GM18873 (cell line): ENCODE data around the gene RGS11.
"Not testable (repeated sequence)": the region's sequence is repeated elsewhere in the genome, so short reads cannot be mapped to it uniquely, and the experiment has no call there.

Source experiments
- ATAC-seq: cut with Tn5 transposase; IDR thresholded peaks from one replicate; pipeline ENCODE4 v1.9.1; 2021; ENCODE audit warnings: mild to moderate bottlenecking, moderate library complexity, moderate number of reproducible peaks; ENCODE audit not compliant: unreplicated experiment, low FRiP score

Gene RGS11

DNA sequence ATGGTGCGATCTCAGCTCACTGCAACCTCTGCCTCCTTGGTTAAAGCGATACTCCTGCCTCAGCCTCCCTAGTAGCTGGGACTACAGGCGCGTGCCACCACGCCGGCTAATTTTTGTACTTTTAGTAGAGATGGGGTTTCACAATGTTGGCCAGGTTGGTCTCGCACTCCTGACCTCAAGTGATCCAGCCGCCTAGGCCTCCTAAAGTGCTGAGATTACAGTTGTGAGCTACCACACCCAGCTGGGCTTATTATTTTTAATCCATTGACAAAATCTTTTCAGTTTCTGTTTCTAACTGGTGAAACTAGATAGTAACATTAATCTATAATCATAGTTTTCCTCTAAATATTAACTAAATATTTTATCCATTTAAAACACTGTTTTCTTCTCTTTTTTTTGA is 35.2 kb downstream of the RGS11 start:
- ATAC-seq = no peak

DNA sequence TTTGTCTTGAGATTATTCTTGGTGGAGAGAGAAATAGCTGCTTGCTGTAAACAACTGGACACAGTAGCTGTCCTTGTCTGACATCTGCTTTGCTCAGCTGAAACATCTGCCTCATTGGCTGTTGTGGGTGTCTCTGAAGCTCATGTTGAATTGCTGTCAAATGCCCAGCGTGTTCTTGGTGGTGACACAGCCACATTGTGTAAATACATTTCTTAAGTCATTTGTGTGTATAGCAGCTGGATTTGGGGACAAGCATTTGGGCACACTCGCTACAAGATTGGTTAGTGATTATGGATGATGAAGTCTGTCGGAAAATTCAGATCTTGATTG is 35.8 kb downstream of the RGS11 start:
- no peak for ATAC-seq

DNA sequence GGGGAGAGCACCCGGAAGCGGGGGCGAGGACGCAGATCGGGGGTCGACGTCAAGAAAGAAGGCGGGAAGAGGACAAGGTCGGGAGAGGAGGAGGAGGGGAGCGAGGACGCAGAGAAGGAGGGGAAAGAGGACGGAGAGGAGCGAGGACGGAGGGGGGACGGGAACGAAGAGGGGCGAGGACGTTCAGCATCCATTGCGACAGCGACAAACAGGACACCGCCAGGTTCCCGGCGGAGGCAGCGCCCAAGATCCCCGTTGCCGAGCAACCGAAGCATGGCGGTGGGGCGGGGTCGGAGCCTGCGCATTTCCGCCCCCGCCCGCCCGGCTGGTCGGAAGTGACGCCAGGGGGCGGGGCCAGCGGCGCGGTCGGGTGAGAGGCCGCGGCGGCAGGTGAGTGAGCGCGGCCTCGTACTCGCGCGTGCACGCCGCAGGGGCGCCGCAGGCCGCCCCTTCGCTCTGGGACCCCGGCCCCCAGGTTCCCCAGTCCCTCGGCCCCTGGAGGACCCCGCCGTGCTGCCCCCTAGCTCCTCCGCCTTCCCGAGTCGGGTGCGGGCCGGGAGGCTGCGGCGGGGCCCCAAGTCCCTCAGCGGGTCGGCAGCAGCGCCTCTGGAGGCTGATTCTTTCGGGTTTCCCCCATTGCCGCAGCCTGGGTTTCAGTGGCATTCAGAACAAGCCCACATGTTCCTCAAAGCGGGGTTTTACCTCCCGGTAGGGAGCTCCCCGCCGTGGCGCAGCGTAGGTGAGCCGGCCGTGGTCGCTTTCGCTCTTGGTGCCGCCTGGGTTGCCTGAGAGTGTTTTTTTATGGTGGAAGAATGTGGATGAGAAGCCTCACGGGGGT is 41.1 kb downstream of the RGS11 start, which contains the start of gene FAM234A:
FAM234A (plus strand) TSS at position 354 of the 838 bp plus-strand sequence. CDS start 19,593 bp downstream, outside the sequence.
- peak; percentile 82 for ATAC-seq

DNA sequence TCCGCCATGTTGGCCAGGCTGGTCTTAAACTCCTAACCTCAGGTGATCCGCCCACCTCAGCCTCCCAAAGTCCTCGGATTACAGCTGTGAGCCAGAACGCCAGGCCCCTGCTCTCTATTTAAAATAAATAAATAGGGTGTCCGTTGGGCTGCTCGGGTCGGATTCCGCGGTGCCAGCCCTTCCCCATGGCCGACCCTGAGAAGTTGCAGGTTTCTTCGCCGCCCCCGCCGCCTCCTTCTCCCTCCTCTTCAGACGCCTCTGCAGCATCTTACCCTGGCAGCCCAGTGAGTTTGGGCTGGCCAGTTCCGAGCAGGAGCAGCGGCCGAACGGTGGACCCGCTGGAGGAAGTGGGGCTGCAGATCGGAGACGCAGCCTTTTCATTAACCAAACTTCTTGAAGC is 44.8 kb downstream of the RGS11 start:
- no peak for ATAC-seq

DNA sequence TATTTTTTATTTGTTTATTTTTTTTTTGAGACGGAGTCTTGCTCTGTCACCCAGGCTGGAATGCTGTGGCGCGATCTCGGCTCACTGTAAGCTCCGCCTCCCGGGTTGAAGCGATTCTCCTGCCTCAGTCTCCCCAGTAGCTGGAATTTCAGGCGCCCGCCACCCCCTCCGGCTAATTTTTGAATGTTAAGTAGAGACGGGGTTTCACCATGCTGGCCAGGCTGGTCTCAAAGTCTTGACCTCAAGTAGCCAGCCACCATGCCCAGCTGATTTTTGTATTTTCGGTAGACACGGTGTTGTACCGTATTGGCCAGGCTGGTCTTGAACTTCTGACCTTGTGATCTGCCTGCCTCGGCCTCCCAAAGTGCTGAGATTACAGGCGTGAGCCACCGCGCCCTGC is 45.4 kb downstream of the RGS11 start:
- not testable (repeated sequence) for ATAC-seq

DNA sequence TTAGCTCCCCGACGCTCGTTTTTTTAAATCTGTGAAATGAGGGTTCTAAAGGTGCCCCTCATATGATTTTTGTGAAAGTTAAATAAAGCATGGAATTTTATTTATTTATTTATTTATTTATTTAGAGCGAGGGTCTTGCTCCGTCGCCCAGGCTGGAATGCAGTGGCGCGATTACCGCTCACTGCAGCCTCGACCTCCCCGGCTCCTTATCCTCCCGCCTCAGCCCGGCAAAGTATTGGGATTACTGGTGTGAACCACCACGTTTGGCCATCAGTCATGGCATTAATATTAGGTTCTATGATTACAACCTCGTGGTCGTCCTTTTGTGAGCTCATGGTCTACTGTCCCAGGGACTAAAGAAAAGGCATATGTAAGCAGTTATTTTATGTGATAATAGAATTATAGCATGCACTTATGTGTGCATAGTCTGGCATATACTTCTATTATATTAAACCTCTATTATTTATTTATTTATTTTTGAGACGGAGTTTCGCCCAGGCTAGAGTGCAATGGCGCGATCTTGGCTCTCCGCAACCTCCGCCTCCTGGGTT is 45.9 kb downstream of the RGS11 start:
- ATAC-seq = no peak

DNA sequence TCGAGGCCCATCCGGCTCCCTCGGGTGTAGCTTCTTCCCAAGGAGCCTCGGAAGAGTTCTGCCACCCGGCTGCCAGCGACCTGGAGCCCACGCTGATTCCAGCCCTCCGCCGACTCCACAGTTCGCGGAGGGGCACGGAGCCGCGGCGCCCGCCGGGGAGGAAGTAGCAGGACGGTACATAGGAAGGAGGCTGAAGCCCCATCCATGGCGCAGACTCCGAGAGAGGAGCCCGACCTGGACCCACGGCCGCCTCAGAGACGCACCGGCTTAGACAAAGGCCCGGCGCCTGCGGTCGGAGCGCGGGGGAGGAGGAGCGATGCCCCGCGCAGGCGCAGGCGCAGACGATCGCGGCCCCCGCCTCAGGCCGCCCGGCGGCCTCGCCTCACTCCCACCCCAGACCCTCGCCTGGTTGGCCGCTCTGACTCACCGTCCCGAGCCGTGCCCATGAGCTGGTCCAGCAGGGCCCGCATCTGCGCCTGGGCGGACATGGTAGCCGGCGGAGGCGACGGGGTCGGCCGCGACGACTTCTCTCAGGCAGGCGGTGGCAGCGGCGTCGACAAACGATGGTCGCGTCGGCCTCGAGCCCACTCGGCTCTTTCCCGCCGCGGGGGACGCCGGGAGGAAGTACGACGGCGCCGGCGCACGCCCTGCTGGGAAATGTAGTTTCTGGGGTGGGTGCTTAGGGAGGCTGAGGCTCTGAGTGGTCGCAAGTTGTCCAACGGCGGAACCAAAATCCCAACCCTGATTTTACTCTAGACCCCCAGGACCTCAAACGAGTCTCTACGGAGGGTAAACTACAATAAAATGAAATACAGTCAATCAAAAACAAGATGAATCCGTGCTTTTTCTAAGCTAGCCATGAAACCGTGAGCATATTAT is 46.7 kb downstream of the RGS11 start, which contains the start of gene LUC7L:
LUC7L (minus strand) TSS at position 598 of the 879 bp plus-strand sequence; CDS start at position 488, 110 bp downstream.
- ATAC-seq = peak; percentile 65

DNA sequence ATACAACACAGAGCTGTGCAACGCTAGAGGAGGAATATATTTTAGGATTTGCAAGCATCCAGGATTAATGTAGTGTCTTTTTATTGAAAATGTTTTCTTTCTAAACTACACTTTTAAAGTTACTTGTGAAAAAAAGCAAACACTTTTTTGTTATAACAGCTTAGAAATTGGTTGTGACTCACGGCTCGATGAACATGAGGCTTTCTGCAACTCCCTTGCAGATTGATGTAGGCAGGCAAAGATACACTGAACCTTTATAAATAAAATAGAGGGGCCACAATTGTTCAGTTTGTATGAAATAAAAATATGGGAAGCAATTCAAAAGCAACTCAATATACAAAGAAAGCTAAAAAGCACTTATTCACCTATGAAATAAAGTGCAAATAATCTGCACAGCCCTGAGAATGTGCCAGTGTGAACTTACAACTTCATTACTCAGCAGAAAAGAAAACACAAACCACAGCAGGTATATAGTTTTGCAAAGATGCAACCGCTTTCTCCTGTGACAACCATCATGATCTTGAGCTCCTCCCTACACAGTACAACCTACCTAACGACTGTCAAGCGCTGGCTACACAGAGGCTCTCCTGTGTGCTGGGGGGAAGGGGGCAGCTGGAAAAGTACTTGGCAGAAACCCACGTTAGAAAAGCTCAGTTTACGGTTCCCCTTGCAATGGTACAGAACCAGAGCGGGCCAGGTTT is 47.4 kb downstream of the RGS11 start:
- no peak for ATAC-seq

DNA sequence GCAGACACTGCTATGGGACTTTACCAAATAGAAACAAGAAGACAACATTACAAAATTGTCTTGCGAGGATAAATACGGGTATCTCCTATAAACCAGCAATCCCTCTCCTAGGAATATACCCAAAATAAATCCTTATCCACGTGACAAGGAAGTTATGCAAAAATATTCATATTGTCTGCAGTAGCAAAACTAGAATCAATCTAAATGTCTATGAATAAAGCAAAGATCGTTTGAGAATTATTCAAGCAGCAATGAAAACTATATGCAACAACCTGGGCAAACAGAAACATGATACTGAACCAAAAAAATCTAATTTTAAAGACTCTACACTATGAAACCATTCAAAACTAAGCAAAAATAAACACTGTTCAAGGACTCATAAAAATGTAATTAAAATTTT is 55.7 kb downstream of the RGS11 start:
- ATAC-seq = no peak
